Measurements from ENCODE around the gene CPT1B. TPM values are rescaled to one million over a fixed set of nuclear protein-coding genes. Genes with fewer than 3 reads are reported as not detected.

CPT1B gene
- total RNA-seq, 1 donor from 2014 or later, result 2.1 TPM

DNA sequence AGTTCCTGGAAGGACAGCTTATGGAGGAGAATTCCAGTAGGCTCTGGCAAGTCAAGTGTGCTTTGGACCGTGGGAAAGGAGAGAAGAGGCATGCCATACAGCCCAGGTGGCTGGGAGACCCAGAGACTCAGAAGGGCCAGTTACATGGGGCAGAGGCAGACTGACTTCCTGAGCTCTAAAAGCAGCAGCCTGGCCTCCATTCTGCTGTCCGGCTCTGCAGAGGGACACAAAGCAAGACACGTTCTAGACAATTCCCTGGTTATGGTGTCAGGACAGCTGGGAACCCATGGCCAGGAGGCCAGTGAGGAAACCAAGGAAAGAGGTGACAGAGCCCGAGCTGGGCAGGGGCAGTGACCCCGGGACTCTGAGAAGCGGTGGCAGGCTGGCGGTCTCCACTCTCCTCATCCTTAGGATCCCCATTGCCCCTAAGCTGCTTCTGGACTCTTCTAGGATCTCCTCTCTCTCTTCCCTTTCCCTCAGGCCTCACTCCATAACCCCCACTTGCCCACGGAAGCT lies 2.7 kb downstream of the CPT1B start:
- H3K36me3 ChIP-seq (ENCODE audit: control insufficient read depth, insufficient read depth, low read length), result no peaks in the 10 kb centered on the region
- no peak overlapping the region for H3K4me3 ChIP-seq (ENCODE audit: low read depth, low read length)
- H3K27me3 ChIP-seq (ENCODE audit: control insufficient read depth, insufficient read depth, low read length), result peaks cover 22% of the 10 kb centered on the region
- no peak for DNase-seq (ENCODE audit: low read depth)
- TF ChIP-seq, protein P1, sequence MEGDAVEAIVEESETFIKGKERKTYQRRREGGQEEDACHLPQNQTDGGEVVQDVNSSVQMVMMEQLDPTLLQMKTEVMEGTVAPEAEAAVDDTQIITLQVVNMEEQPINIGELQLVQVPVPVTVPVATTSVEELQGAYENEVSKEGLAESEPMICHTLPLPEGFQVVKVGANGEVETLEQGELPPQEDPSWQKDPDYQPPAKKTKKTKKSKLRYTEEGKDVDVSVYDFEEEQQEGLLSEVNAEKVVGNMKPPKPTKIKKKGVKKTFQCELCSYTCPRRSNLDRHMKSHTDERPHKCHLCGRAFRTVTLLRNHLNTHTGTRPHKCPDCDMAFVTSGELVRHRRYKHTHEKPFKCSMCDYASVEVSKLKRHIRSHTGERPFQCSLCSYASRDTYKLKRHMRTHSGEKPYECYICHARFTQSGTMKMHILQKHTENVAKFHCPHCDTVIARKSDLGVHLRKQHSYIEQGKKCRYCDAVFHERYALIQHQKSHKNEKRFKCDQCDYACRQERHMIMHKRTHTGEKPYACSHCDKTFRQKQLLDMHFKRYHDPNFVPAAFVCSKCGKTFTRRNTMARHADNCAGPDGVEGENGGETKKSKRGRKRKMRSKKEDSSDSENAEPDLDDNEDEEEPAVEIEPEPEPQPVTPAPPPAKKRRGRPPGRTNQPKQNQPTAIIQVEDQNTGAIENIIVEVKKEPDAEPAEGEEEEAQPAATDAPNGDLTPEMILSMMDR (IDR thresholded peaks at IDR 0.05; ENCODE audit: insufficient read depth, low read length, poor library complexity, severe bottlenecking), result no peak

DNA sequence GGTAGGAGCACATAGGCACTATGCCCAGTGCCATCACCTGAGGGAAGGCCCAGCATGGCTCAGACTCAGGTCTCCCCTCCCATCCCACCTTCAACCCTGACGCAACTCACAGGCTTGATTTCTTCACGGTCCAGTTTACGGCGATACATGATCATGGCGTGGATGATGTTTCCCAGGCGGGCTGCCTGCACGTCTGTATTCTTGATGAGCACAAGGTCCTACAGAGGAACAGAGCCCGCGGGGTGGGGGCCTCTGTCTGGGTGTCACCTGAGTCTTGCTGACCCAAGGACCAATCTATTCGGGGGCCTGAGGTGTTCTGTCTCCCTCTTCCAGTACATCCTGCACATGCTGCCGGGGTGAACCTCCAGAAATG lies 3.9 kb downstream of the CPT1B start:
- peaks cover 22% of the 10 kb centered on the region for H3K27me3 ChIP-seq (ENCODE audit: control insufficient read depth, insufficient read depth, low read length)
- no peak for DNase-seq (ENCODE audit: low read depth)
- TF ChIP-seq, protein P1 (IDR thresholded peaks at IDR 0.05; ENCODE audit: insufficient read depth, low read length, poor library complexity, severe bottlenecking), result no peak
- no peak overlapping the region for H3K4me3 ChIP-seq (ENCODE audit: low read depth, low read length)
- no peaks in the 10 kb centered on the region for H3K36me3 ChIP-seq (ENCODE audit: control insufficient read depth, insufficient read depth, low read length)

DNA sequence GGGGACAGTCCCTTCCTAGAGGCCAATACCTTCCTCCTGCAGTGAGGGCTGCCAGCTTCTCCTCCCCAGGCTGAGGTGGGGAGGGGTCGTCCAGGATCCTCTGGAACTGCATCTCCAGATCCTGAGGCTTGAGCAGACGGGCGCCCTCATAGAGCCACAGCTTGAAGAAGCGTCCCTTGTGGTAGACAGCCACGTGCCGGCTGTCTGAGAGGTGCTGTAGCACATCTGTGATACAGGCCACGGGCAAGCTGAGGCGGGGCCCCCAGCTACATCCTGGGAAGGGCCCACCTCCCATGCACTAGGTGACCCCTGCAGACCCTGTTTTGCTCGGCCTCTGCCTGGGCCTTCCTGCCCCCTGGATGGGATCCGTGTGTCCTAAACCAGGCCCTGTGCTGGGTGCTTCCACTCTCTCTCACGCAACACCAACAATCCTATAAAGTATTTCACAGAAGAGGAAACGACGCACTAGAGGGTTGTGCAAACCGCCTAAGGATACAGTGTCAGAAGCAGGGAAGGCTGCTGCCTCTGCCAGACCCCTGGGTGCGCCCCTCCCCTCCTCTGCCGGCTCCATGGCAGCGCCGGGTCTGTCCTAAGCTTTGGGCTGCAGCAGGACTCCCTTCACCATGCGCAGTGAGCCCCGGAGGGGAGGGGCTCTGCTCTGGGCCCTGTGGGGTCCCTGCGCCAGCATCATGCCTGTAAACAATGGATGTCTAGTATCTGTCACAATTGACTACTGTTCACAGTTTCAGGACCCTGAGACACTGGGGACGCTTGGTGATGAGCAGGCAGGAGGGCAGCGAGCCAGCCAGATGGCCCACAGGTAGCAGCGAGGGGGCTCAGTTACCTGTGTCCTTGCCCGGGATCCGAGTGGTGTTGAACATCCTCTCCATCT lies 4.5 kb downstream of the CPT1B start:
- DNase-seq (ENCODE audit: low read depth), result no peak
- Histone ChIP-seq H3K4me3 (ENCODE audit: low read depth, low read length) (no peak overlapping the region), H3K36me3 (ENCODE audit: control insufficient read depth, insufficient read depth, low read length) (no peaks in the 10 kb centered on the region), H3K27me3 (ENCODE audit: control insufficient read depth, insufficient read depth, low read length) (peaks cover 20% of the 10 kb centered on the region)
- TF ChIP-seq, protein P1 (IDR thresholded peaks at IDR 0.05; ENCODE audit: insufficient read depth, low read length, poor library complexity, severe bottlenecking), result no peak

DNA sequence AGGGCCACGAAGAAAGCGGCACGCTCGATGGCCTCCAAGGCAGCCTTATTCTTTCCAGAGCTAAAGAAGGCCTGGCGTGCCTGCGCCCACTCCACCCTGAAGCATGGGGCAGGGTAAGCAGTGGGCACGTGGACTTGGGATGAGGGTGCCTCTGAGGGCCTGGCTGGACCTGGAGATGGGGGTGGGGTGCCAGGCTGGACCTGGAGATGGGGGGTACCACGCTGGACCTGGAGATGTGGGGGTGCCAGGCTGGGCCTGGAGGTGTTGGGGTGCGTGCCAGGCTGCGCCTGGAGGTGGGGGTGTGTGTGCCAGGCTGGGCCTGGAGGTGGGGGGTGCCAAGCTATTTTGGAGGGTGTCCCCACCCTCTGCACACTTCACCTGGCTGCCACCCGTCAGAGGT lies 5.3 kb downstream of the CPT1B start:
- H3K36me3 ChIP-seq (ENCODE audit: control insufficient read depth, insufficient read depth, low read length), result no peaks in the 10 kb centered on the region
- H3K27me3 ChIP-seq (ENCODE audit: control insufficient read depth, insufficient read depth, low read length), result peaks cover 12% of the 10 kb centered on the region
- H3K4me3 ChIP-seq (ENCODE audit: low read depth, low read length), result no peak overlapping the region
- TF ChIP-seq, protein P1 (IDR thresholded peaks at IDR 0.05; ENCODE audit: insufficient read depth, low read length, poor library complexity, severe bottlenecking), result no peak
- DNase-seq (ENCODE audit: low read depth), result no peak

DNA sequence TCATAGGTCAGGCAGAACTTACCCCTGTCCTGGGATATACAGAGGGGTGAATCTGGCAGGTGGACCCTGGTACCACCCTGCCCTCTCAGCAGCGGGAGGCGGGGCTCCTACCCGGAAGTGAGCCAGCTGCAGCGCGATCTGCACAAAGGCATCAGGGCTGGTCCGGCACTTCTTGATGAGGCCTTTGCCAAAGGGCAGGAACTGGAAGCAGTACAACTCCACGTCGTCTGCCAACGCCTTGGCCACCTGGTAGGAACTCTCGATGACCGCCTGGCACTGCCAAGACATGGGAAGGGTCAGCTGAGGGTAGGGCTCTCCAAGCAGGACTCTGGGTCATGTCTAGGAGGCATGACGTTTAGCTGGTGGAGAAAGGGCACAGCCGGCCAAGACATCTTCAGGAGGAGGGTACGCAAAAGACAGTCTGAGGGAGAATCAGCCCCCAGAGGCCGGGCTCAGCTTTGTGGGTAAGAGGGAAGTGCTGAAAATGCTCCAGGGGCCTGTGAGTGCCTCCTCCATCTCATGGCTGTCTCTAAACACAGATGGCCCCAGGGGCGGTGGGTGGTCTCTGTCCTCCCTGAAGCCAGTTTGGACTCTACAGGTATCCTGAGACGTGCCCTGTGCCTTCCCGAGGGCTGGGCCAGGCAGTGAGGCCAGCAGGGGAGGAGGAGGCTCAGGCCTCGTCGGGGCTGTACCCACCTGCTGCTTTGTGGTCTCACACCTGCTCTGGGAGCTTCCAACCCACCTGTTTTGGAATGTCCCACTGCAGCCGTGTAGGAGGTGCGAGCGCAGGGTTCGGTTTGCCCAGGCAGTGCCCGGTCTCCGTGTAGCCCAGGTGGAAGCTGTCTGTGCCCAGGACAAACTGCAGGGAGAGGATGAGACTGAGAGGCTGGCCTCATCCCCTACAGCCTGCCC lies 6.7 kb downstream of the CPT1B start:
- Histone ChIP-seq H3K27me3 (ENCODE audit: control insufficient read depth, insufficient read depth, low read length) (peaks cover 3% of the 10 kb centered on the region), H3K4me3 (ENCODE audit: low read depth, low read length) (no peak overlapping the region), H3K36me3 (ENCODE audit: control insufficient read depth, insufficient read depth, low read length) (no peaks in the 10 kb centered on the region)
- DNase-seq (ENCODE audit: low read depth), result no peak
- TF ChIP-seq, protein P1 (IDR thresholded peaks at IDR 0.05; ENCODE audit: insufficient read depth, low read length, poor library complexity, severe bottlenecking), result no peak

All from kidney epithelial cell (primary cell).